GM12874 (cell line): ENCODE results near the gene TWNK.

ENCODE experiments used
- TF ChIP-seq, protein P1 (sequence below): IDR thresholded peaks from 2 replicates; pipeline ENCODE4 v1.5.1; 2011; ENCODE audit warnings: low read depth, mild to moderate bottlenecking, control low read depth, low read length, moderate library complexity; ENCODE audit not compliant: insufficient read depth

The TWNK gene

GRCh38 chr10:100969187-100970075 lies 17.9 kb upstream of the TWNK start, which contains the start of gene SEMA4G:
SEMA4G (plus strand) TSS chr10:100969504; CDS start chr10:100972913, 3,409 bp downstream.
- TF ChIP-seq, protein P1, sequence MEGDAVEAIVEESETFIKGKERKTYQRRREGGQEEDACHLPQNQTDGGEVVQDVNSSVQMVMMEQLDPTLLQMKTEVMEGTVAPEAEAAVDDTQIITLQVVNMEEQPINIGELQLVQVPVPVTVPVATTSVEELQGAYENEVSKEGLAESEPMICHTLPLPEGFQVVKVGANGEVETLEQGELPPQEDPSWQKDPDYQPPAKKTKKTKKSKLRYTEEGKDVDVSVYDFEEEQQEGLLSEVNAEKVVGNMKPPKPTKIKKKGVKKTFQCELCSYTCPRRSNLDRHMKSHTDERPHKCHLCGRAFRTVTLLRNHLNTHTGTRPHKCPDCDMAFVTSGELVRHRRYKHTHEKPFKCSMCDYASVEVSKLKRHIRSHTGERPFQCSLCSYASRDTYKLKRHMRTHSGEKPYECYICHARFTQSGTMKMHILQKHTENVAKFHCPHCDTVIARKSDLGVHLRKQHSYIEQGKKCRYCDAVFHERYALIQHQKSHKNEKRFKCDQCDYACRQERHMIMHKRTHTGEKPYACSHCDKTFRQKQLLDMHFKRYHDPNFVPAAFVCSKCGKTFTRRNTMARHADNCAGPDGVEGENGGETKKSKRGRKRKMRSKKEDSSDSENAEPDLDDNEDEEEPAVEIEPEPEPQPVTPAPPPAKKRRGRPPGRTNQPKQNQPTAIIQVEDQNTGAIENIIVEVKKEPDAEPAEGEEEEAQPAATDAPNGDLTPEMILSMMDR, result peak; percentile 88

DNA sequence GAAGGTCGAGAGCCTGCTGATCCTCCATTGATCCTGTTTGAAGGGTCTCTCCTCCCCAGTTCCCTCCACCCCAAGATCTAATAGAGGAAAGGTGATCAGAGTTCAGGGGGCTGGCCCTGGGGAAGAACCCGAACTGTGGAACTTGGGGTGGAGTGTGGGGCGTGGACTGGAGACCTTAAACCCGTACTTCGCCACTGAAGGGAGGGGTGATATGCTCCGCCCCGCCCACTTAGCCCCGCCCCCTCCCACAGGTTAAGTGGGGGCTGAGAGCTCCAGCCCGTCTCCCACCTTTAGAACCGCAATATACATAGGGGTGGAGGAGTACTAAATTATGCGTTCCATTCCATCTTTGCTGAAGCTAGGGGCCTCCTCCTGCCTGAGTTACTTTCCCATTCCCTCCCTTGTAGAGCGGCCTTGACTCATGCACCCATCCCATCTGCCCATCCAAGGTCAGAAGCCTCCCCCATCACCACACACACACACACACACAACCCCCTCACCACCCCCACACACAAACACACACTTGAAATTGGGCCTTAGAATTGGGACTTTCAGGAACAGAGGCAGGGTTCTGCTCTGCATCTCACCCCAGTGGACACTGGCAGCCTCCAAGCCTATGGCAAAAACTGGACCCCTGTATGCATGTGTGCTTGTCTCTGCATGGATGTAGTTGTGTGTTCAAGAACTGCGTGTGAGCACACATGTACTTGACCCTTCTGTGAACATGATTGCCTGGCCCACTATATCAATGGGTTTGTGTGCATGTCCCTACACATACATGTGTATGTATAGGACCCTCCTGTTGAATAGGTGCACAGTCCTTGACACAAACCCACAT lies 17.0 kb upstream of the TWNK start:
- TF ChIP-seq, protein P1, result no peak

- TF ChIP-seq, protein P1, result no peak
Observed at GRCh38 chr10:100970914-100971811, 16.2 kb upstream of the TWNK start.

GRCh38 chr10:100972115-100972903 lies 15.0 kb upstream of the TWNK start:
- TF ChIP-seq, protein P1, result no peak

GRCh38 chr10:100972904-100973535 lies 14.3 kb upstream of the TWNK start:
- TF ChIP-seq, protein P1, result no peak

- TF ChIP-seq, protein P1, result no peak
Observed at GRCh38 chr10:100976906-100977305, 10.4 kb upstream of the TWNK start.
